ENCODE data around the gene PDE9A.

DNA sequence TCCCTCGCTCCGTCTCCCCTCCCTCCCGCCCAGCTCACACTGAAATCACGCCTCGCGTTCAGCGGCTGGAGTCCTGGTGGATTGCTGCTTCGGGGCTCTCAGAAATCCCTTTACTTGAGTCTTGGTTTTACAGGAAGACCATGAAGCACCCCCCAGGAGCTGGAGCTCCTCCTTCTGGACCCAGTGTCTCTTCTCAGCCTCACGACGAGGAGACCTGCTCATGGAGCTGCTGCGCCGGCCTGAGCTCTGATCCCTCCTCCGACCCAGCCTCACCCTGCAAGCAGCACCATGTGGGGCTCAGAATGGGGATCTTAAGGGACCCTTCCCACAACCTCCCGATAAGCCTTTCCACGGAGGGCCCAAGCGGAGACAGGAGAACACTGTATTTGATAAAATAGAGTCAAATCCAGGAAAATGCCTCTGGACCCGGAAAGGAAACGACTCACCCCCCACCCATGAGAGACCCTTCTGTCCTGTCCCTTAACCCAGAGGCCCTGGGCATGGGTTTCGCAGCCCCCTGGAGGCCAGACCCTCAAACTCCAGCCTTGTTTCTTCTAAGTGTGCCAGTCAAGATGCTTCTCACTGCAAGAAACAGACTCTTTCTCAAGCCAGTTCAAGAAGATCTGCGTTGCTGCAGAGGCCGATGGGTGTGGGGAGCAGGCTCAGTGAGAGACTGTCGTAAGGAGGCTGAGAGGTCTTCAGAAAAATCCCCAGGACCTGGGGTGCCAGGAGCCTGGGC lies 26.1 kb downstream of the PDE9A start:
- TF ChIP-seq POLR2AphosphoS5 (IDR thresholded peaks at IDR 0.05; ENCODE audit: insufficient read depth, low read depth, low read length) (no peak), EZH2 (IDR thresholded peaks at IDR 0.05; ENCODE audit: borderline replicate concordance, low read depth, low read length, severe bottlenecking) (no peak)
- TF ChIP-seq, protein P1, sequence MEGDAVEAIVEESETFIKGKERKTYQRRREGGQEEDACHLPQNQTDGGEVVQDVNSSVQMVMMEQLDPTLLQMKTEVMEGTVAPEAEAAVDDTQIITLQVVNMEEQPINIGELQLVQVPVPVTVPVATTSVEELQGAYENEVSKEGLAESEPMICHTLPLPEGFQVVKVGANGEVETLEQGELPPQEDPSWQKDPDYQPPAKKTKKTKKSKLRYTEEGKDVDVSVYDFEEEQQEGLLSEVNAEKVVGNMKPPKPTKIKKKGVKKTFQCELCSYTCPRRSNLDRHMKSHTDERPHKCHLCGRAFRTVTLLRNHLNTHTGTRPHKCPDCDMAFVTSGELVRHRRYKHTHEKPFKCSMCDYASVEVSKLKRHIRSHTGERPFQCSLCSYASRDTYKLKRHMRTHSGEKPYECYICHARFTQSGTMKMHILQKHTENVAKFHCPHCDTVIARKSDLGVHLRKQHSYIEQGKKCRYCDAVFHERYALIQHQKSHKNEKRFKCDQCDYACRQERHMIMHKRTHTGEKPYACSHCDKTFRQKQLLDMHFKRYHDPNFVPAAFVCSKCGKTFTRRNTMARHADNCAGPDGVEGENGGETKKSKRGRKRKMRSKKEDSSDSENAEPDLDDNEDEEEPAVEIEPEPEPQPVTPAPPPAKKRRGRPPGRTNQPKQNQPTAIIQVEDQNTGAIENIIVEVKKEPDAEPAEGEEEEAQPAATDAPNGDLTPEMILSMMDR (IDR thresholded peaks at IDR 0.05; ENCODE audit: extremely low read depth in 1 of 2, insufficient read depth in 1 of 2, low read depth in 1 of 2, low read length in 2 of 2): no peak
